Testis (tissue), 2 donors: ENCODE results near the gene RAPGEF4.

Experiments
- CTCF ChIP-seq, 3 experiments: fragments of 450-650 bp in 2 of 3; fragments of 200-600 bp in 1 of 3; sonication (generic) in 1 of 3; IDR thresholded peaks; one replicate each; pipeline ENCODE4 v1.5.1; 2016 to 2019; ENCODE audit warnings: antibody characterized with exemption in 3 of 3, mild to moderate bottlenecking in 2 of 3, moderate library complexity in 1 of 3
- POLR2A ChIP-seq: fragments of 450-650 bp; IDR thresholded peaks from one replicate; pipeline ENCODE4 v1.6.1; 2017; ENCODE audit warnings: antibody characterized with exemption, mild to moderate bottlenecking, moderate library complexity

- TF ChIP-seq CTCF (IDR thresholded peaks at IDR 0.05) (no peak), POLR2A (no peak)
Measured at GRCh38 chr2:172947461-172948153, 212.0 kb downstream of the RAPGEF4 start.
